Cerebellar nuclear complex (tissue), 1 donor: Measurements from ENCODE around the gene ADCY4.
"Not testable (repeated sequence)": the region's sequence is repeated elsewhere in the genome, so short reads cannot be mapped to it uniquely, and the experiment has no call there.

ENCODE experiments used
- DNase-seq, 2 experiments: peaks; one replicate each; lab custom pipeline; 2025; lab: John Stamatoyannopoulos, UW

Gene ADCY4

GRCh38 chr14:24338843-24339242 lies 4.0 kb upstream of the ADCY4 start:
- no peak for DNase-seq

- no peak for DNase-seq
Observed at GRCh38 chr14:24337824-24338175, 2.9 kb upstream of the ADCY4 start.

GRCh38 chr14:24337144-24337823 lies 2.4 kb upstream of the ADCY4 start:
- no peak for DNase-seq

- DNase-seq: no peak
Observed at GRCh38 chr14:24335461-24336171, 745 bp upstream of the ADCY4 start.

- no peak for DNase-seq
Observed at GRCh38 chr14:24332268-24332993, 2.4 kb downstream of the ADCY4 start.

GRCh38 chr14:24331731-24332267 lies 3.1 kb downstream of the ADCY4 start:
- DNase-seq: no peak

- DNase-seq: no peak
Observed at GRCh38 chr14:24330973-24331674, 3.7 kb downstream of the ADCY4 start.

- DNase-seq: no peak
Observed at GRCh38 chr14:24329736-24330135, 5.1 kb downstream of the ADCY4 start.

GRCh38 chr14:24329073-24329663 lies 5.7 kb downstream of the ADCY4 start:
- DNase-seq: no peak

GRCh38 chr14:24327914-24328313 lies 7.0 kb downstream of the ADCY4 start:
- not testable (repeated sequence) for DNase-seq

- no peak for DNase-seq
Observed at GRCh38 chr14:24327303-24327702, 7.6 kb downstream of the ADCY4 start.

- DNase-seq: no peak
Observed at GRCh38 chr14:24325963-24326362, 8.9 kb downstream of the ADCY4 start.

GRCh38 chr14:24325041-24325530 lies 9.8 kb downstream of the ADCY4 start:
- DNase-seq: no peak

- DNase-seq: no peak
Observed at GRCh38 chr14:24324024-24324423, 10.8 kb downstream of the ADCY4 start.

GRCh38 chr14:24323341-24323740 lies 11.5 kb downstream of the ADCY4 start:
- no peak for DNase-seq

- no peak for DNase-seq
Observed at GRCh38 chr14:24322672-24323071, 12.2 kb downstream of the ADCY4 start.

GRCh38 chr14:24321212-24321975 lies 13.5 kb downstream of the ADCY4 start:
- DNase-seq: no peak

- no peak for DNase-seq
Observed at GRCh38 chr14:24317141-24317928, 17.5 kb downstream of the ADCY4 start.

- DNase-seq: no peak
Observed at GRCh38 chr14:24316597-24316950, 18.3 kb downstream of the ADCY4 start.
